Measurements from ENCODE around the gene FRMD5. TPM values are rescaled to one million over a fixed set of nuclear protein-coding genes. Genes with fewer than 3 reads are reported as not detected.
A peak's percentile ranks its signal among the peaks of the same experiment; 100 is the strongest.

FRMD5 gene
- total RNA-seq, 1 experiment from 2014 or later, result not detected

DNA sequence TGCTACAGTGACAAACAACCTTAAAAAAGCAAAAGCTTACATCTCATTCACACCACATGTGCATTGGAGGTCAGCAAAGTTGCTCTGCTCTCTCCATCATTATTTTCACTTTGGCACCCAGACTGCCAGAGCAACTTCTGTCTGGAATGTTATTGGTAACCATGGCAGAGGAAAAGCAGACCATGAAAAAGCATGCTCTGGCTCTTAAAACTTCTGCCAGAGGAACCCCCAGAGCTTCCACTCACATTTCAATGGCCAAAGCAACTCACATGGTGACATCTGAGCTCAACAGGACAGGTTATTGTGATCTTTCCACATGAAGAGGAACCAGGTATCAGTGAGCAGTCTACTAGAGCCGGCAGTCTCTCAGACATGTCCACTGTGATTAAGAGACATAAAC lies 21.9 kb upstream of the FRMD5 start:
- H2AFZ ChIP-seq (ENCODE audit: low read length), result no peak overlapping the region

DNA sequence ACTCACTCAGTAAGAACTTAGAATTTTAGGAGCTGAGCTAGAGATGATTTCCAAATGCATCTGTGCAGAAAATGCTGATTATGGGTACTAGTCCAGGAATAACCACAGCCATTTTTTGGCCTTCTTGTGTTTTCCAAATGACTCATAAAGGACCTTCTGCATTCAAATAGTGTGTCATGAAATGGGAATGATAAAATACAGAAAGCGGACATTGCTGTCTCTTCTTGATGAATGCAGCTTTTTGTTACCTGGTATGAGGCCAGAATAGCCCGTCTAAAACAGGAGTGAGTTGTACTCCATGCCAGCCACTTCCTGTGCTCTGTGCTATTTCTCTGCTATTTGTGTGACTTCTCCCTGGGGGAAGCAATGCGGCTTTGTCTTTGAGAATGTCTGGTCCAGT lies 20.5 kb upstream of the FRMD5 start:
- no peak overlapping the region for H3K27ac ChIP-seq (ENCODE audit: low read length)
- H3K9ac ChIP-seq (ENCODE audit: low read length), result no peak overlapping the region
- H3K27me3 ChIP-seq (ENCODE audit: low read length), result no peaks in the 10 kb centered on the region
- no peaks in the 10 kb centered on the region for H3K36me3 ChIP-seq (ENCODE audit: insufficient read depth, low read length)
- no peaks in the 10 kb centered on the region for H3K9me3 ChIP-seq (ENCODE audit: low read length)
- no peaks in the 10 kb centered on the region for H3K79me2 ChIP-seq (ENCODE audit: low read length)
- H3K4me2 ChIP-seq (ENCODE audit: low read depth, low read length, poor library complexity, severe bottlenecking), result no peak overlapping the region
- peaks cover 4% of the 10 kb centered on the region for H3K4me1 ChIP-seq (ENCODE audit: low read length)
- no peak overlapping the region for H3K4me3 ChIP-seq (ENCODE audit: low read length)
- H4K20me1 ChIP-seq (ENCODE audit: insufficient read depth, low read depth, low read length), result no peaks in the 10 kb centered on the region
- DNase-seq, result no peak
- no peak overlapping the region for H2AFZ ChIP-seq (ENCODE audit: low read length)
- no peaks in the 10 kb centered on the region for H3K9me2 ChIP-seq (replicated peaks; ENCODE audit: insufficient read depth, low read length)

More for the DNA sequence above, 21.9 kb upstream of the FRMD5 start:
- Histone ChIP-seq H3K79me2 (ENCODE audit: low read length) (no peaks in the 10 kb centered on the region), H3K9ac (ENCODE audit: low read length) (no peak overlapping the region), H4K20me1 (ENCODE audit: insufficient read depth, low read depth, low read length) (no peaks in the 10 kb centered on the region), H3K36me3 (ENCODE audit: insufficient read depth, low read length) (no peaks in the 10 kb centered on the region), H3K4me2 (ENCODE audit: low read depth, low read length, poor library complexity, severe bottlenecking) (no peak overlapping the region), H3K27ac (ENCODE audit: low read length) (no peak overlapping the region), H3K4me3 (ENCODE audit: low read length) (no peak overlapping the region), H3K9me3 (ENCODE audit: low read length) (no peaks in the 10 kb centered on the region), H3K9me2 (replicated peaks; ENCODE audit: insufficient read depth, low read length) (no peaks in the 10 kb centered on the region), H3K4me1 (ENCODE audit: low read length) (peaks cover 4% of the 10 kb centered on the region), H3K27me3 (ENCODE audit: low read length) (no peaks in the 10 kb centered on the region)
- peak; percentile 31 for DNase-seq

DNA sequence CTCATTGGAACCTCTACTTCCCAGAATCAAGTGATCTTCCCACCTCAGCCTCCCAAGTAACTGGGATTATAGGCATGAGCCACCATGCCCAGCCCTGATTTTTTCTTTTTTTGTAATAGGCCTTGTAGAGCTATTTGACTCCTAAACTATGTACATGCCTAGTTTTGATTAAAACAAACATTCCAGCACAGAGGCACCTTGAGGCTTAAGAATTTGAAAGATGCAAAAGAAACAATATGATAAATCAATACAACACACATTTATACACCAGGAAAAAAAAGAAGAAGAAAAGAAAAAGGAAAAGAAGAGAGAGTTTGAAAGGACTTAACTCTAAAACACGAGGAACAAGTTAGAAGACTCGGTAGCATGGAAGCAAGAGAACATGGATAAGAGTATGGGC lies 13.9 kb upstream of the FRMD5 start:
- H3K4me2 ChIP-seq (ENCODE audit: low read depth, low read length, poor library complexity, severe bottlenecking), result no peak overlapping the region

DNA sequence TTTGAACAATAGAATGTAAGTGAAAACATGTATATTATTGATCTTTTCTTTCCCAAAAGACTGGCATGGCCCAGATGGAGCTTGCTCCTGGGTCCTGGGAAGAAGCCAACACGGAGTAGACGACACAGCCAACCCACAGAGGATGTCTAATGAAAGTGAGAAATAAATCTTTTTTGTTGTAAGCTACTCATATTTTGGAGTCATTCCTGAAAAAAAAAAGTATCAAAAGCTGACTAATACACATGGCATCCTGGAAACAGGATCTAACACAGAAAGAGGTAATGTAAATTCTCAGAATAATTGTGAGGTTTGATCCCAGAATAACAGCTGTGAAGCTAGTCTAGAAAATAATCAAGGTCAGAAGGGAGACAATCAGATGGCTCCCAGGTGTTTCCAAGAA lies 12.6 kb upstream of the FRMD5 start:
- H2AFZ ChIP-seq (ENCODE audit: low read length), result no peak overlapping the region
- no peak overlapping the region for H3K9ac ChIP-seq (ENCODE audit: low read length)

More for the DNA sequence above, 13.9 kb upstream of the FRMD5 start:
- H3K27me3 ChIP-seq (ENCODE audit: low read length), result no peaks in the 10 kb centered on the region
- H3K4me3 ChIP-seq (ENCODE audit: low read length), result no peak overlapping the region
- H4K20me1 ChIP-seq (ENCODE audit: insufficient read depth, low read depth, low read length), result no peaks in the 10 kb centered on the region
- H2AFZ ChIP-seq (ENCODE audit: low read length), result no peak overlapping the region
- no peaks in the 10 kb centered on the region for H3K4me1 ChIP-seq (ENCODE audit: low read length)
- H3K27ac ChIP-seq (ENCODE audit: low read length), result no peak overlapping the region
- no peaks in the 10 kb centered on the region for H3K79me2 ChIP-seq (ENCODE audit: low read length)
- H3K36me3 ChIP-seq (ENCODE audit: insufficient read depth, low read length), result no peaks in the 10 kb centered on the region
- H3K9me3 ChIP-seq (ENCODE audit: low read length), result no peaks in the 10 kb centered on the region
- no peaks in the 10 kb centered on the region for H3K9me2 ChIP-seq (replicated peaks; ENCODE audit: insufficient read depth, low read length)
- no peak for DNase-seq
- H3K9ac ChIP-seq (ENCODE audit: low read length), result no peak overlapping the region

DNA sequence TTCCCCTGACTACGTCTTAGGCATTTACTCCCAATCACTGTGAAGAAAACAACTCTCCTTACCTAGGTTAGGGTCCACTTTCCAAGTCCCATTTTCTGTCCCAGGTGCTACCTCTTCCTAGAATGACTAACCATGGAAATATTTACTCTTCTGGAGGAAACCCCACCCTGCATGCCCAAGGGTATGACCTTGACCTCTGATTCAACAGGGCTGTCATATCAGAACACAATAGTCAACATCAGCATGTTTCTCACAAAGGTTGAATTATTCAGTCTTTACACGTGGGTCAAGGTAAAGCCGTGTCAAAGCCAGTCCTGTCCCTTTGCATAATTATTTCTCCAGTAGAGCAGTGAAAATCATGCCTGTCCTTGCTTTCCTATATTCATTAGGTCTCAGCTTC lies 4.3 kb upstream of the FRMD5 start:
- no peaks in the 10 kb centered on the region for H3K79me2 ChIP-seq (ENCODE audit: low read length)
- H3K36me3 ChIP-seq (ENCODE audit: insufficient read depth, low read length), result no peaks in the 10 kb centered on the region
- H2AFZ ChIP-seq (ENCODE audit: low read length), result no peak overlapping the region
- H3K9ac ChIP-seq (ENCODE audit: low read length), result no peak overlapping the region
- no peaks in the 10 kb centered on the region for H4K20me1 ChIP-seq (ENCODE audit: insufficient read depth, low read depth, low read length)
- no peak overlapping the region for H3K4me3 ChIP-seq (ENCODE audit: low read length)
- no peaks in the 10 kb centered on the region for H3K9me2 ChIP-seq (replicated peaks; ENCODE audit: insufficient read depth, low read length)
- no peaks in the 10 kb centered on the region for H3K9me3 ChIP-seq (ENCODE audit: low read length)
- peaks cover 16% of the 10 kb centered on the region for H3K4me1 ChIP-seq (ENCODE audit: low read length)
- no peaks in the 10 kb centered on the region for H3K27me3 ChIP-seq (ENCODE audit: low read length)
- DNase-seq, result no peak
- H3K4me2 ChIP-seq (ENCODE audit: low read depth, low read length, poor library complexity, severe bottlenecking), result peak overlapping the region; percentile 9
- no peak overlapping the region for H3K27ac ChIP-seq (ENCODE audit: low read length)

More for the DNA sequence above, 12.6 kb upstream of the FRMD5 start:
- H3K4me1 ChIP-seq (ENCODE audit: low read length), result no peaks in the 10 kb centered on the region
- no peaks in the 10 kb centered on the region for H3K36me3 ChIP-seq (ENCODE audit: insufficient read depth, low read length)
- no peaks in the 10 kb centered on the region for H3K9me2 ChIP-seq (replicated peaks; ENCODE audit: insufficient read depth, low read length)
- no peaks in the 10 kb centered on the region for H3K9me3 ChIP-seq (ENCODE audit: low read length)
- no peaks in the 10 kb centered on the region for H4K20me1 ChIP-seq (ENCODE audit: insufficient read depth, low read depth, low read length)
- DNase-seq, result no peak
- no peaks in the 10 kb centered on the region for H3K79me2 ChIP-seq (ENCODE audit: low read length)
- no peak overlapping the region for H3K4me3 ChIP-seq (ENCODE audit: low read length)
- no peaks in the 10 kb centered on the region for H3K27me3 ChIP-seq (ENCODE audit: low read length)
- H3K27ac ChIP-seq (ENCODE audit: low read length), result no peak overlapping the region
- H3K4me2 ChIP-seq (ENCODE audit: low read depth, low read length, poor library complexity, severe bottlenecking), result no peak overlapping the region

DNA sequence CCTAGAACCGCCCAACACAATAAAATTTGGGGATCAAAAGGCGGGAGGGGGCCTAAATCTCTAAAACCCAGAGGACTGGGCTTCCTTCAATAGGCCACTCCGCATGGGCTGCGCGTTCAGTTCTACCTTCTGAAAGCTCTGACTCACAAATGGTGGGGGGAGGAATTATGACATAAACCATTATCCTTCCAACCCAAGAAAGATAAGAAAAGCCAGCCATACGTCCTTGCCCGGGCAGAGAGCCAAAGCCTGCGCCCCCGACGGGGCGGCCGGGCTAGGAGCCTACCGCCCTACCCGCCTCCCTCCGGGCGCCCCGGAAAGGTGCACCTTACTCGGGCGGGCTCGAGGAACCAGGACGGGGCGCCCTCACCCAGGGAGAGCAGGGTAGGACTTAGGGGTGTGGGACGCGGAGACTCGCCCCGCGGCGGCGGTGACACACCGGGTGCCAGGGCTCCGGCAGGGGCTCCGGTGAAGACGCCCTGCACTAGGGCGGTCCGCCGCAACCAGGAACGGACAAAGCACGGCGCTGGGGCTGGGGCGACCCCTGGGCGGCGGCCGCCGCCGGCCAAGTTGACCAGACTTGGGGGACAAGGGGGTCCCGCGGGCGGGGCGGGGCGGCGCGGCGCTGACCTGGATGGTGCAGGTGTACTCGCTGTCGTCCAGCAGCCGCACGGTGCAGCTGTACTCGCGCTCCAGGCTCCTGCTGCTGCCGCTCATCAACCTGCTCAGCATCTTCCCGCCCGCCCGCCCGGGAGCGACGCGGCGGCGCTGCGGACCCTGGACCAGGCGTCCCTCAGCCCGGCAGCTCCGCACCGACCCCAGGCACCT lies 534 bp downstream of the FRMD5 start:
- no peak overlapping the region for H3K4me3 ChIP-seq (ENCODE audit: low read length)

DNA sequence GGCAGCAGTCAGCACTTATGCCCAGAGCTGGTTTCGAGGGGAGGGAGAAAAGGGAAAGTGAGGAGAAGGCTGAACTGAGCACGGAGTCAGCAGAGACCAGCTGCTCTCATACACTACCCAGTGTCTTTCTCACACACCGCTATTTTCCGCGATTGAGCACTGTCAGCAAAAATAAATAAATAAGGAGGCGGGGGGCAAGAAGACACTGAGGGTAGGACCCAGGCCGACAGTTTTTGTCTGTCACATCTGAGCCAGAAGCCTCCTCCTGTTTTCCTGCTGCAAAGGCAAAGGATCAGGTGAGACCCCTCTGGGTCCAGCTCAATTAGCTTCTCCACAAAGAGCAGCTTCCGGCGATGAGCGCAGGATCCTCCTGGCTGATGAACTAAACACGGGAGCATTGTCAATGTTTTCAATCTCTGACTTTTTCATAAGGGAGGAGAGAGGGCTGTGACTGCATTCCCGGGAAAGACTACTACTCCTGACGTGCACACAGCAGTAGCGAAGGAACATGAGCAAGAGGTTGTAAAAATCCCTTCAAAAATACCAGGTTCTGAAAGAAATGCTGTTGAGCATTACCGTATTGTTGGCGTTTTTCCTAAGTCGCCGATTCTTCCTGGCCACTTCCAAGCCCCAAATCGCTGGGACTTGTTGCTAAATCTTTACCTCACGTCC lies 1.3 kb downstream of the FRMD5 start:
- H2AFZ ChIP-seq (ENCODE audit: low read length), result no peak overlapping the region
- H3K9ac ChIP-seq (ENCODE audit: low read length), result no peak overlapping the region
- no peaks in the 10 kb centered on the region for H3K9me3 ChIP-seq (ENCODE audit: low read length)
- H3K4me3 ChIP-seq (ENCODE audit: low read length), result no peak overlapping the region
- DNase-seq, result no peak
- H3K27ac ChIP-seq (ENCODE audit: low read length), result no peak overlapping the region
- no peaks in the 10 kb centered on the region for H3K36me3 ChIP-seq (ENCODE audit: insufficient read depth, low read length)
- H3K4me2 ChIP-seq (ENCODE audit: low read depth, low read length, poor library complexity, severe bottlenecking), result no peak overlapping the region
- H3K4me1 ChIP-seq (ENCODE audit: low read length), result peaks cover 6% of the 10 kb centered on the region
- H3K27me3 ChIP-seq (ENCODE audit: low read length), result no peaks in the 10 kb centered on the region
- H3K79me2 ChIP-seq (ENCODE audit: low read length), result no peaks in the 10 kb centered on the region
- H4K20me1 ChIP-seq (ENCODE audit: insufficient read depth, low read depth, low read length), result no peaks in the 10 kb centered on the region
- H3K9me2 ChIP-seq (replicated peaks; ENCODE audit: insufficient read depth, low read length), result no peaks in the 10 kb centered on the region

More for the DNA sequence above, 534 bp downstream of the FRMD5 start:
- no peaks in the 10 kb centered on the region for H3K36me3 ChIP-seq (ENCODE audit: insufficient read depth, low read length)
- H3K9ac ChIP-seq (ENCODE audit: low read length), result no peak overlapping the region
- no peaks in the 10 kb centered on the region for H3K79me2 ChIP-seq (ENCODE audit: low read length)
- no peak overlapping the region for H3K4me2 ChIP-seq (ENCODE audit: low read depth, low read length, poor library complexity, severe bottlenecking)
- no peaks in the 10 kb centered on the region for H3K9me2 ChIP-seq (replicated peaks; ENCODE audit: insufficient read depth, low read length)
- no peaks in the 10 kb centered on the region for H4K20me1 ChIP-seq (ENCODE audit: insufficient read depth, low read depth, low read length)
- H3K4me1 ChIP-seq (ENCODE audit: low read length), result peaks cover 10% of the 10 kb centered on the region
- H3K27ac ChIP-seq (ENCODE audit: low read length), result no peak overlapping the region
- no peaks in the 10 kb centered on the region for H3K9me3 ChIP-seq (ENCODE audit: low read length)
- no peak for DNase-seq
- no peak overlapping the region for H2AFZ ChIP-seq (ENCODE audit: low read length)
- no peaks in the 10 kb centered on the region for H3K27me3 ChIP-seq (ENCODE audit: low read length)

DNA sequence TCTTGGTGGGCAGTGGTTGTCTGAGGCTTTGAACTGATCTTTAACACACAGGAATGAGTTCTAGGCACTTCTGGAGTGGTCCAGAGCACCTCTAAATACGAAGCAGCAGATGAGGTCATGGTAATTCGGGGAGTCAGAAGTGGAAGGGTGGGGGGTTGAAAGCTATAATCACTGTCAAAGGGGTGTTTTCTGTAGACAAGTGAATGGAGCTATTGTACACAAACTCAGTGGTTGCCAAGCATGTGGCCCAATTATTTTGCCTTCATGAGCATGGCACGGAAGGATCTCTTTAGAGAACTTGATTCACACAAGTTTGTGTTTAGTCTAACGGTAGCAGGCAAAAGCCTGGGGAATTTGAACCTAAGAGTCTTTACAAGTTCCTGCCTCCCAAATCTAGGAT lies 6.3 kb downstream of the FRMD5 start:
- DNase-seq, result no peak
- Histone ChIP-seq H3K27me3 (ENCODE audit: low read length) (no peaks in the 10 kb centered on the region), H4K20me1 (ENCODE audit: insufficient read depth, low read depth, low read length) (no peaks in the 10 kb centered on the region), H3K9me3 (ENCODE audit: low read length) (no peaks in the 10 kb centered on the region), H3K4me3 (ENCODE audit: low read length) (no peak overlapping the region), H2AFZ (ENCODE audit: low read length) (no peak overlapping the region), H3K36me3 (ENCODE audit: insufficient read depth, low read length) (no peaks in the 10 kb centered on the region), H3K4me2 (ENCODE audit: low read depth, low read length, poor library complexity, severe bottlenecking) (no peak overlapping the region), H3K9me2 (replicated peaks; ENCODE audit: insufficient read depth, low read length) (no peaks in the 10 kb centered on the region), H3K79me2 (ENCODE audit: low read length) (no peaks in the 10 kb centered on the region), H3K9ac (ENCODE audit: low read length) (no peak overlapping the region), H3K27ac (ENCODE audit: low read length) (no peak overlapping the region), H3K4me1 (ENCODE audit: low read length) (no peaks in the 10 kb centered on the region)

Data from Karpas-422 (cell line).